Hepatocyte (in vitro differentiated cells): ENCODE results near the gene ODC1.

Experiments
- CTCF ChIP-seq: fragments of 200-600 bp; sonication (generic); IDR thresholded peaks from 2 replicates; pipeline ENCODE4 v1.5.1; 2016; ENCODE audit warnings: antibody characterized with exemption, mild to moderate bottlenecking; ENCODE audit not compliant: poor library complexity
- EZH2 ChIP-seq: fragments of 200-600 bp; sonication (generic); IDR thresholded peaks from 2 replicates; pipeline ENCODE4 v1.6.1; 2016; ENCODE audit warnings: antibody characterized with exemption, mild to moderate bottlenecking, borderline replicate concordance
- EZH2phosphoT487 ChIP-seq: fragments of 200-600 bp; sonication (generic); IDR thresholded peaks from one replicate; pipeline ENCODE4 v1.6.1; 2018; ENCODE audit warnings: antibody characterized with exemption, mild to moderate bottlenecking, low read depth, moderate library complexity; ENCODE audit not compliant: unreplicated experiment, severe bottlenecking

GRCh38 chr2:10439185-10439879 is 8.8 kb downstream of the ODC1 start:
- no peak for TF ChIP-seq CTCF
- no peak for TF ChIP-seq EZH2
- TF ChIP-seq EZH2phosphoT487, result no peak
